ENCODE results near the gene TMEM272.

DNA sequence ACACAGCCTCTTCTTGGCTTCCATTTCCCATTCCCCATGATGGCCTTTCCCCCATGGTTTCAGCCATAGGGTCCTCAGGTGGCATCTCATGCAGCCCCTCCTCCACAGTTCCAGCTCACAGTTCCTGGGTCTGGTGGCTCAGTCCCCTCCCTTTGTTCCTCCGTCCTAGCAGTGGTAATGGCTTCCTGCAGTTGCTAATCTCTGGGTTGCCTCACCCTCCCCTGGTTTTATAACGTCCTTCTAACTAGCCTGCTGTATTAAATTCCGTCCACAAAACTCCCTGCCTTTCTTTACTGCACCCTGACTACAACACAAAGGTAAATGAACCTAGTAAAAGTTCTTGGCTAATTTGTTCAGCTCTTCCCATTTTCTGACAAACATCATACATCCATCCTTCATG, 47.7 kb upstream of the TMEM272 start:
- TF ChIP-seq, protein P1, sequence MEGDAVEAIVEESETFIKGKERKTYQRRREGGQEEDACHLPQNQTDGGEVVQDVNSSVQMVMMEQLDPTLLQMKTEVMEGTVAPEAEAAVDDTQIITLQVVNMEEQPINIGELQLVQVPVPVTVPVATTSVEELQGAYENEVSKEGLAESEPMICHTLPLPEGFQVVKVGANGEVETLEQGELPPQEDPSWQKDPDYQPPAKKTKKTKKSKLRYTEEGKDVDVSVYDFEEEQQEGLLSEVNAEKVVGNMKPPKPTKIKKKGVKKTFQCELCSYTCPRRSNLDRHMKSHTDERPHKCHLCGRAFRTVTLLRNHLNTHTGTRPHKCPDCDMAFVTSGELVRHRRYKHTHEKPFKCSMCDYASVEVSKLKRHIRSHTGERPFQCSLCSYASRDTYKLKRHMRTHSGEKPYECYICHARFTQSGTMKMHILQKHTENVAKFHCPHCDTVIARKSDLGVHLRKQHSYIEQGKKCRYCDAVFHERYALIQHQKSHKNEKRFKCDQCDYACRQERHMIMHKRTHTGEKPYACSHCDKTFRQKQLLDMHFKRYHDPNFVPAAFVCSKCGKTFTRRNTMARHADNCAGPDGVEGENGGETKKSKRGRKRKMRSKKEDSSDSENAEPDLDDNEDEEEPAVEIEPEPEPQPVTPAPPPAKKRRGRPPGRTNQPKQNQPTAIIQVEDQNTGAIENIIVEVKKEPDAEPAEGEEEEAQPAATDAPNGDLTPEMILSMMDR (IDR thresholded peaks at IDR 0.05), result no peak
- TF ChIP-seq POLR2A (IDR thresholded peaks at IDR 0.05), result no peak
